A549 treated with CORT108297 at 1 μM for 4 hours (cell line): ENCODE data around the gene OR5M8. TPM values are rescaled to one million over a fixed set of nuclear protein-coding genes. Genes with fewer than 3 reads are reported as not detected.

Experiments used
- total RNA-seq: library from RNA; stranded (reverse); fragments of 200-300 nt; extraction: Qiagen RNA extraction; gene quantifications from 5 replicates; pipeline ENCODE4 v1.2.3, GENCODE V29; 2022

OR5M8 gene
- total RNA-seq: not detected in 5 replicates

DNA sequence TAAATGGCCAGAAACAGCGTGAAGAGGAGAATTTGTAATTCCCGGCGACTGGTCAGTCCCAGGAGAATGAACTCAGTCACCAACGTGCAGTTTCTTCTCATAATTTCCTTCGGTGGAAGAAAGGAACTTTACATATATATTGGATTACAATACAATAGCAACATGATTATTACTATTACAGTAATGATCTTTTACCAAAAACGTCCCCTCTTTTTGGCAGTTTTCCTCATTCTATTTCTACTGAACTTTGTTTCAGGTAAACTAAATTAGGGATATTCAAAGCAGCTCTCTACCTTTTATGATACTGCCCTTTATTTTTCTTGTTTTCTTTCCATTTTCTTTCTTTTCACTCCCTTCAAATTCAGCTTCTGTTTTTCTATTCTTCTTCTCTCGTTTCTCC lies at the start of gene OR5M8:
Gene OR5M8, minus strand, starts transcription at position 101 of the 400 bp plus-strand sequence. Its CDS starts 0 bp downstream, at position 101.

DNA sequence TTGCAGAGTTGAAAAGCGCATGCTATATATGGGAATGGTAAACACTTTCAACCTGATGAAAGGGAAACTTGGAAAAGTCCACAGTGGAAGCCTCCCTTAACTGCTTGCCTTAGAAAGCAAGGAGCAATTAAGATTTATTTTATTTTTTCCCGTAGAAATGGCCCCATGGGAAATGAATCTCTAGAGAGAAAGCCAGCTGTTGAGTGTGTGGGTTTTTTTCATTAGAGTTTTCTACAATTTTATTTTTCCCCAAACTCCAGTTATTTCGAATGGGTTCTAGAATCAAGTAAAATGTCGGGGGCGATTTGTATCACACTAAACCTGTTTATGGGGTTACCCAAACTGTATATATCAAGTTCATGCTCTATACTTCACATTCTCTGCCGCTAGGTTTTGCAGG lies 17.9 kb downstream of the OR5M8 start, which contains the start of gene OR5M3:
Gene OR5M3, minus strand, starts transcription at position 101 of the 400 bp plus-strand sequence. CDS start 2,855 bp downstream, outside the sequence.

Other genes starting within 250 kb of the OR5M8 start
- not detected in 5 replicates for gene OR5T3, start 239.1 kb downstream of the OR5M8 start, total RNA-seq
- gene OR5T1, start 217.2 kb downstream of the OR5M8 start, total RNA-seq: not detected in 5 replicates
- gene OR8H1, start 199.1 kb downstream of the OR5M8 start, total RNA-seq: not detected in 5 replicates
- gene OR8K3, start 176.2 kb downstream of the OR5M8 start, total RNA-seq: not detected in 5 replicates
- gene OR8K1, start 145.3 kb downstream of the OR5M8 start, total RNA-seq: not detected in 5 replicates
- not detected in 5 replicates for gene OR8J1, start 137.1 kb downstream of the OR5M8 start, total RNA-seq
- not detected in 5 replicates for gene OR8U1, start 115.7 kb downstream of the OR5M8 start, total RNA-seq
- gene OR5AL1, start 78.7 kb downstream of the OR5M8 start, total RNA-seq: not detected in 5 replicates
- not detected in 5 replicates for gene OR5M3, start 18.0 kb downstream of the OR5M8 start, total RNA-seq
- gene OR5M11, start 51.9 kb upstream of the OR5M8 start, total RNA-seq: not detected in 5 replicates
- gene OR5M10, start 86.4 kb upstream of the OR5M8 start, total RNA-seq: not detected in 5 replicates
- not detected in 5 replicates for gene OR5M1, start 123.5 kb upstream of the OR5M8 start, total RNA-seq
- gene OR5AP2, start 151.1 kb upstream of the OR5M8 start, total RNA-seq: not detected in 5 replicates
- gene OR5AR1, start 172.3 kb upstream of the OR5M8 start, total RNA-seq: not detected in 5 replicates
- gene OR9G1, start 207.7 kb upstream of the OR5M8 start, total RNA-seq: not detected in 5 replicates